DOHH2 (cell line): ENCODE measurements around the gene WDFY2.

Source experiments
- H3F3A ChIP-seq: fragments of 200-600 bp; sonication (generic), shearing (Covaris generic); 2 replicates; pipeline ENCODE4 v1.6.0; 2016; ENCODE audit warnings: antibody characterized with exemption, mild to moderate bottlenecking; ENCODE audit not compliant: control insufficient read depth, insufficient read depth
- H3K27ac ChIP-seq: fragments of 200-600 bp; sonication (generic); 2 replicates; pipeline ENCODE4 v1.5.1; 2014; ENCODE audit warnings: low read depth, mild to moderate bottlenecking, low read length, moderate library complexity
- H3K27me3 ChIP-seq: fragments of 200-600 bp; sonication (generic); 2 replicates; pipeline ENCODE4 v1.6.1; 2014; ENCODE audit warnings: mild to moderate bottlenecking, low read length, mixed read lengths; ENCODE audit not compliant: control insufficient read depth
- H3K36me3 ChIP-seq: fragments of 200-600 bp; sonication (generic); 2 replicates; pipeline ENCODE4 v1.6.1; 2014; ENCODE audit warnings: mild to moderate bottlenecking, low read length, moderate library complexity, mixed read lengths; ENCODE audit not compliant: control insufficient read depth
- H3K4me1 ChIP-seq: fragments of 200-600 bp; sonication (generic); 2 replicates; pipeline ENCODE4 v1.6.1; 2014; ENCODE audit warnings: mild to moderate bottlenecking, low read length, mixed read lengths; ENCODE audit not compliant: control insufficient read depth
- H3K4me2 ChIP-seq: fragments of 200-600 bp; sonication (generic); 2 replicates; pipeline ENCODE4 v1.6.0; 2014; ENCODE audit warnings: mild to moderate bottlenecking, low read length, moderate library complexity
- H3K4me3 ChIP-seq: fragments of 200-600 bp; sonication (generic); 2 replicates; pipeline ENCODE4 v1.5.1; 2014; ENCODE audit warnings: mild to moderate bottlenecking, low read length, mixed read lengths
- H3K79me2 ChIP-seq: fragments of 200-600 bp; sonication (generic); 2 replicates; pipeline ENCODE4 v1.6.1; 2014; ENCODE audit warnings: mild to moderate bottlenecking, low read length, mixed read lengths; ENCODE audit not compliant: control insufficient read depth
- H3K9me2 ChIP-seq: fragments of 200-600 bp; sonication (generic); replicated peaks from 2 replicates; pipeline ENCODE4 v1.6.1; 2014; ENCODE audit warnings: mild to moderate bottlenecking, low read length, mixed read lengths; ENCODE audit not compliant: control insufficient read depth
- H3K9me3 ChIP-seq: fragments of 200-600 bp; sonication (generic); 2 replicates; pipeline ENCODE4 v1.6.1; 2014; ENCODE audit warnings: antibody characterized with exemption, low read length, mixed read lengths; ENCODE audit not compliant: control insufficient read depth, insufficient read depth
- H4K20me1 ChIP-seq: fragments of 200-600 bp; sonication (generic); 2 replicates; pipeline ENCODE4 v1.6.0; 2014; ENCODE audit warnings: low read depth, mild to moderate bottlenecking, antibody characterized with exemption, low read length, moderate library complexity; ENCODE audit not compliant: control insufficient read depth, insufficient read depth
- EZH2phosphoT487 ChIP-seq: fragments of 200-600 bp; sonication (generic); IDR thresholded peaks from 2 replicates; pipeline ENCODE4 v1.6.1; 2017; ENCODE audit warnings: borderline replicate concordance, mild to moderate bottlenecking, antibody characterized with exemption, low read length, moderate library complexity, mixed read lengths
- TF ChIP-seq, protein P1 (sequence below): fragments of 200-600 bp; sonication (generic); IDR thresholded peaks from one replicate; pipeline ENCODE4 v1.5.1; 2014; ENCODE audit warnings: antibody characterized with exemption, mild to moderate bottlenecking, low read depth, low read length; ENCODE audit not compliant: poor library complexity, severe bottlenecking

The WDFY2 gene

DNA sequence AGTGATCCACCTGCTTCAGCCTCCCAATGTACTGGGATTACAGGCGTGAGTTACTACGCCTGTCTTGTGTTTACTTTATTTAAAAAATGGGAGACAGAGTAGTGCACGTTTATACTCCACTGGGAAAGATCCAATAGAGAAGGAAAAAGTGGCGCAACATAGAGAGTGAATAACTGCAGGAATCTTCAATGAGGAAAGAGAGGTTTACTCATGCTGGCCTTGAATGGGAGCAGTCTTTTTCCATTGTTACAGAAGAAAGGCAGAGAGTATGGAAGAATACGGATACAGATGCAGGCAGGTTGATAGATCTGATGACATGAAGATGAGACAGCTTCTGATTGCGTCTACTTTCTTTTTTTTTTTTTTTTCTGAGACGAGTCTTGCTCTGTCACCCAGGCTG lies 4.6 kb upstream of the WDFY2 start:
- no peak overlapping the region for H3K4me2 ChIP-seq
- no peak overlapping the region for H3K4me3 ChIP-seq
- no peaks in the 10 kb centered on the region for H3K9me3 ChIP-seq
- H3K27ac ChIP-seq, result no peak overlapping the region
- H3K4me1 ChIP-seq, result peaks cover 5% of the 10 kb centered on the region
- H3K9me2 ChIP-seq, result no peaks in the 10 kb centered on the region
- H3K27me3 ChIP-seq, result peaks cover 10% of the 10 kb centered on the region; the same call in 1 of the 2 replicates
- H3F3A ChIP-seq, result no peaks in the 10 kb centered on the region
- TF ChIP-seq, protein P1, sequence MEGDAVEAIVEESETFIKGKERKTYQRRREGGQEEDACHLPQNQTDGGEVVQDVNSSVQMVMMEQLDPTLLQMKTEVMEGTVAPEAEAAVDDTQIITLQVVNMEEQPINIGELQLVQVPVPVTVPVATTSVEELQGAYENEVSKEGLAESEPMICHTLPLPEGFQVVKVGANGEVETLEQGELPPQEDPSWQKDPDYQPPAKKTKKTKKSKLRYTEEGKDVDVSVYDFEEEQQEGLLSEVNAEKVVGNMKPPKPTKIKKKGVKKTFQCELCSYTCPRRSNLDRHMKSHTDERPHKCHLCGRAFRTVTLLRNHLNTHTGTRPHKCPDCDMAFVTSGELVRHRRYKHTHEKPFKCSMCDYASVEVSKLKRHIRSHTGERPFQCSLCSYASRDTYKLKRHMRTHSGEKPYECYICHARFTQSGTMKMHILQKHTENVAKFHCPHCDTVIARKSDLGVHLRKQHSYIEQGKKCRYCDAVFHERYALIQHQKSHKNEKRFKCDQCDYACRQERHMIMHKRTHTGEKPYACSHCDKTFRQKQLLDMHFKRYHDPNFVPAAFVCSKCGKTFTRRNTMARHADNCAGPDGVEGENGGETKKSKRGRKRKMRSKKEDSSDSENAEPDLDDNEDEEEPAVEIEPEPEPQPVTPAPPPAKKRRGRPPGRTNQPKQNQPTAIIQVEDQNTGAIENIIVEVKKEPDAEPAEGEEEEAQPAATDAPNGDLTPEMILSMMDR, result no peak
- no peak for TF ChIP-seq EZH2phosphoT487
- no peaks in the 10 kb centered on the region for H4K20me1 ChIP-seq
- no peaks in the 10 kb centered on the region for H3K79me2 ChIP-seq
- H3K36me3 ChIP-seq, result no peaks in the 10 kb centered on the region

DNA sequence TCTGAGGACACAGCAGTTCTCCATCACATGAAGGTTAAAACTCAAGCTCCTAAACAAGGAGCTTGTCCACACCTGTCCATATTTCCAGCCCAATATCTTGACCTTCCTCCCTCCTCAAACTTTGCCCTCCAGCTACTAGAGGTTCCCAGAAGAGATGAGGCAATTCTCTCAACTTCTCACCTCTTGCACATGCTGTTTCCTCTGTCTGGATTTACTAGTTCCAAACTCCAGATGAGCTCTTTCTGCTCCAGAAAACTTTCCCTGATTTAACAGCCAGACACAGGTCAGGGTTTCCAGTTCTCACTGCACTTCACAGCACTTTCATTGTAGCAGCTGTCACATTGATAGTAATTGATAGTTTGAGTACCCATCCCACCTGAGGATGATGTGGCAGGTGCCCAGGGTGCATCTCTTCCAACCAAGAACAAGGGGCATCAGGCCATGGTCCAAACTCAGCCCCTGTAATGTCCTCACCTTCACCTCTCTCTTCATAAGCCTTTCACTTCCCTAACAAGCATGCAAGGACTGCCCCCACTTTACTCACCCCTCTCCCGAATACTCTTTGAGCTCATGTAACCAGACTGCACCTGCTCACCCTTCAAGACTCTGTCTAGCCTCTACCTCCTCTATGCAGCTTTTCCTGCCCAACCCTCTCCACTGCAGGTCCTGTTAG lies 3.0 kb upstream of the WDFY2 start:
- H3K27me3 ChIP-seq, result peaks cover 9% of the 10 kb centered on the region; the same call in 1 of the 2 replicates
- H3F3A ChIP-seq, result no peaks in the 10 kb centered on the region
- no peaks in the 10 kb centered on the region for H3K9me3 ChIP-seq
- H3K79me2 ChIP-seq, result peaks cover 11% of the 10 kb centered on the region
- H3K9me2 ChIP-seq, result no peaks in the 10 kb centered on the region
- H3K27ac ChIP-seq, result no peak overlapping the region
- TF ChIP-seq, protein P1, result no peak
- no peak for TF ChIP-seq EZH2phosphoT487
- H3K4me1 ChIP-seq, result peaks cover 14% of the 10 kb centered on the region
- no peak overlapping the region for H3K4me3 ChIP-seq
- no peak overlapping the region for H3K4me2 ChIP-seq
- no peaks in the 10 kb centered on the region for H4K20me1 ChIP-seq
- no peaks in the 10 kb centered on the region for H3K36me3 ChIP-seq

DNA sequence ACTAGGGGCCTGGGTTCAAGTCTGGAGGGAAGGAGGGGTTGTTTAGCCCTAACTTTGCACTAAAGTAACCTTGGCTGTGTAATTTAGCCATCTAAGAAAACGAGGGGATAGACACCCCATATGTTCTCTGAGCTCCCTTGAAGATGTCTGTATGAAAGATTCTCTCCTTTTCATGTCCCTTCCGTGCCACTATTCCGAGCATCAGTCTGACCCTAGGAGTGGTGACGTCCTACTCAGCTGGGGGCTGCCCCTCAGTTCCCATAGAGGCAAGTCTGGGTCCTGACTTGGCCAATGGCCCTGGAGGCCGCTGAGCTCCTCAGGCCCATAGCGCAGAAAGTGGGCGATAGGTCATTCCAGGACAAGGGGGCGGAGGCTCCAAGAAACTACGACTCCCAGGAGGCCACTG lies 790 bp upstream of the WDFY2 start:
- TF ChIP-seq, protein P1, result no peak
- no peak for TF ChIP-seq EZH2phosphoT487
- no peaks in the 10 kb centered on the region for H3K9me3 ChIP-seq
- peak overlapping the region; percentile 48; the same call in 1 of the 2 replicates for H3K27ac ChIP-seq
- H4K20me1 ChIP-seq, result no peaks in the 10 kb centered on the region; the same call in 1 of the 2 replicates
- H3K4me3 ChIP-seq, result peak overlapping the region; percentile 85
- no peaks in the 10 kb centered on the region for H3K27me3 ChIP-seq
- no peaks in the 10 kb centered on the region for H3F3A ChIP-seq
- H3K4me2 ChIP-seq, result peak overlapping the region; percentile 49
- peaks cover 14% of the 10 kb centered on the region for H3K4me1 ChIP-seq
- no peaks in the 10 kb centered on the region for H3K36me3 ChIP-seq
- peaks cover 27% of the 10 kb centered on the region for H3K79me2 ChIP-seq
- no peaks in the 10 kb centered on the region for H3K9me2 ChIP-seq
